ENCODE results near the gene SUSD3. TPM values are rescaled to one million over a fixed set of nuclear protein-coding genes. Genes with fewer than 3 reads are reported as not detected.

SUSD3 gene
- total and polyA plus RNA-seq, 4 donors = 4.1 to 19.2 (median 11.8) TPM

DNA sequence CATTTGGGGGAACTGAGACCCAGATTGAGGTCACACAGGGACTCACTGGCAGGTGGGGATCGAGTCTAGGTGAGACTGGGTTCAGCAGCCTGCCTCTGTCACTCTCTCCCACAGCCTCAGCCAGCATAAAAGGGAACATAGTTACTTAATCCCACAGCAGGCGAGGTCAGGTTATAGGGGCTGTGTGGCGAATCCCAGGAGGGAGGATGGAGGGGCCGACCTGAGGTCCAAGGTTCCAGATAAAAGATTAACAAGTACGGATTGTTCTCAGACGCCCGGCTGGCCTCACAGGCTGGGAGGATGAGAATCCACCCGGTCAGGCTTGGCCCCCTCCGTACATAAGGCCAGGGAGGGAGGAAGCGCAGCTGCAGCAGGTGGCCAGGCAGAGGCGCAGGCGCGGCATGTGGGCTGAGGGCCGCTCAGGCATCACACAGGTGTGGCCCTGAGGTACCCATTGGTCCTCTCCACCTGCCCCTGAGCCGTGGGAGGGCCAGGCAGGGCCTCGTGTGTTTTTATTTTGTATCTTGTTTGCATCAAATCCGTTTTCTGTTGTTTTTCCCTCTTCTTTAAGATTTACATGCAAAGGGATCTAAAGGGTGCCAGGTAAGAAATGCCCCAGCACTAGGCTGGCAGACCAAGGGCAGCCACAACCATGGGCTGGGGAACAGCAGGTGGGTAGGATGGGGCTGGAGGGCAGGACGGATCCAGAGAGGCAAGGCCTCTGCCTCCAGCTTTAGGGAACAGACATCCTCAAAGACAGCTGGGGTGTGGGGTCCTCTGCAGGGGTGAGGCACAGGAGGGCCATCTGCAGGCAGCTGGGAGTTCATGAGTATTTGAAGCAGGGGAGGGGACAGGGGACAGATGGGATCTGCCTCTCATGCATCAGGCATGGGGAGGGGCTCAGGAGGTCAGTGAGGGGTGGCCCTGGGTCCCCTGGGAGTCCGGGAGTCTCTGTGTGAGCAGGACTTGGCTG is 3.6 kb downstream of the SUSD3 start (continued):
- TF ChIP-seq CTCF (IDR thresholded peaks at IDR 0.05; ENCODE audit: low read depth, low read length, missing input control) = no peak

- Histone ChIP-seq H3K4me1 (ENCODE audit: control insufficient read depth in 4 of 4, insufficient read depth in 4 of 4, low read length in 3 of 4) (peaks cover under 1 to 31% (median 27%) of the 10 kb centered on the region in 4 donors), H3K9me3 (ENCODE audit: control insufficient read depth in 4 of 4, low read length in 3 of 4) (no peaks in the 10 kb centered on the region), H3K27ac (ENCODE audit: low read depth in 1 of 2, low read length in 2 of 2) (no peak overlapping the region), H3K27me3 (ENCODE audit: control insufficient read depth in 4 of 4, insufficient read depth in 4 of 4, low read length in 3 of 4) (no peaks in the 10 kb centered on the region), H3K36me3 (ENCODE audit: control insufficient read depth in 4 of 4, insufficient read depth in 3 of 4, low read depth in 1 of 4, low read length in 3 of 4) (no peaks in the 10 kb centered on the region), H3K4me3 (ENCODE audit: low read depth in 1 of 3, low read length in 3 of 3) (no peak overlapping the region), H3K9ac (ENCODE audit: low read depth in 1 of 2, low read length in 2 of 2) (no peak overlapping the region)
- no peak for TF ChIP-seq HNF4A (conservative IDR thresholded peaks at IDR 0.05)
- TF ChIP-seq RXRA (IDR thresholded peaks at IDR 0.05) = no peak
- 86% methylated on average over 12 of the region's 12 CpGs for WGBS
- DNase-seq (ENCODE audit: low spot score) = no peak
These were observed 6.1 kb downstream of the SUSD3 start for GRCh38 chr9:93064392-93065134.

DNA sequence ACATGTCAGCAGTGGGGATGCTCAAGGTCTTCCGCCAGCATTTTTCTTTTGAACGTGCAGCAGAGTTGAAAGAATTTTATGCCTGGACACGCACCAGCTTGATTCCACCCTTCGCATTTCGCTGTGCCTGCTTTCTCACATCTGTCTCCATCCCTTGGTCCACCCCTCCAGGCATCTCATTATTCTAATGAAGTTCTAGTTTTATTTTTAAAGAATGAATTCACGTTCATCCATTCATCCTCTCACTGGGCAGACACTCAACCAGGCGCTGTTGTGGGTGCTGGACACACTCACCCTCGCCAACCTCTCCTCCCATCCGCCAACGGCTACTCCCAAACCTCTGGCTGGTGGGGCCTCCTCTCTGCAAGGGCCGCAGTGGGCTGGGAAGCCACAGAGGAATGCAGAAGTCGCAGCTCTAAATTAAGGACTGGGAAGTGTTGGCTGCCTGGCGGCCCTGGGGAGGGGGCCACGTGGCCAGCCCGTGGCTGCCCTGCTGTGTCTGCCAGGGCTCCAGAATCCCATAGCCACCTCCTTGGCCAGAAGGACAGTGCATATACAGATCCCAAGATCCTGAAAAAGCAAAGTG is 6.7 kb downstream of the SUSD3 start:
- peaks cover 0 to 25% (median 22%) of the 10 kb centered on the region in 4 donors for H3K4me1 ChIP-seq (ENCODE audit: control insufficient read depth in 4 of 4, insufficient read depth in 4 of 4, low read length in 3 of 4)
- H3K4me3 ChIP-seq (ENCODE audit: low read depth in 1 of 3, low read length in 3 of 3) = no peak overlapping the region
- no peak overlapping the region for H3K27ac ChIP-seq (ENCODE audit: low read depth in 1 of 2, low read length in 2 of 2)

More for the DNA sequence above, 6.7 kb downstream of the SUSD3 start:
- no peaks in the 10 kb centered on the region for H3K9me3 ChIP-seq (ENCODE audit: control insufficient read depth in 4 of 4, low read length in 3 of 4)
- H3K36me3 ChIP-seq (ENCODE audit: control insufficient read depth in 4 of 4, insufficient read depth in 3 of 4, low read depth in 1 of 4, low read length in 3 of 4) = no peaks in the 10 kb centered on the region
- no peak for DNase-seq (ENCODE audit: low spot score)
- 84% methylated on average over 15 of the region's 15 CpGs for WGBS
- H3K27me3 ChIP-seq (ENCODE audit: control insufficient read depth in 4 of 4, insufficient read depth in 4 of 4, low read length in 3 of 4) = no peaks in the 10 kb centered on the region
- no peak overlapping the region for H3K9ac ChIP-seq (ENCODE audit: low read depth in 1 of 2, low read length in 2 of 2)
- TF ChIP-seq NR2F2 (IDR thresholded peaks at IDR 0.05) = no peak
- TF ChIP-seq RXRA (IDR thresholded peaks at IDR 0.05) = no peak
- TF ChIP-seq, protein P1, sequence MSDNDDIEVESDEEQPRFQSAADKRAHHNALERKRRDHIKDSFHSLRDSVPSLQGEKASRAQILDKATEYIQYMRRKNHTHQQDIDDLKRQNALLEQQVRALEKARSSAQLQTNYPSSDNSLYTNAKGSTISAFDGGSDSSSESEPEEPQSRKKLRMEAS (IDR thresholded peaks at IDR 0.05) = no peak
- TF ChIP-seq, protein P2, sequence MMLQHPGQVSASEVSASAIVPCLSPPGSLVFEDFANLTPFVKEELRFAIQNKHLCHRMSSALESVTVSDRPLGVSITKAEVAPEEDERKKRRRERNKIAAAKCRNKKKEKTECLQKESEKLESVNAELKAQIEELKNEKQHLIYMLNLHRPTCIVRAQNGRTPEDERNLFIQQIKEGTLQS (IDR thresholded peaks at IDR 0.05) = no peak
- TF ChIP-seq, protein P3, sequence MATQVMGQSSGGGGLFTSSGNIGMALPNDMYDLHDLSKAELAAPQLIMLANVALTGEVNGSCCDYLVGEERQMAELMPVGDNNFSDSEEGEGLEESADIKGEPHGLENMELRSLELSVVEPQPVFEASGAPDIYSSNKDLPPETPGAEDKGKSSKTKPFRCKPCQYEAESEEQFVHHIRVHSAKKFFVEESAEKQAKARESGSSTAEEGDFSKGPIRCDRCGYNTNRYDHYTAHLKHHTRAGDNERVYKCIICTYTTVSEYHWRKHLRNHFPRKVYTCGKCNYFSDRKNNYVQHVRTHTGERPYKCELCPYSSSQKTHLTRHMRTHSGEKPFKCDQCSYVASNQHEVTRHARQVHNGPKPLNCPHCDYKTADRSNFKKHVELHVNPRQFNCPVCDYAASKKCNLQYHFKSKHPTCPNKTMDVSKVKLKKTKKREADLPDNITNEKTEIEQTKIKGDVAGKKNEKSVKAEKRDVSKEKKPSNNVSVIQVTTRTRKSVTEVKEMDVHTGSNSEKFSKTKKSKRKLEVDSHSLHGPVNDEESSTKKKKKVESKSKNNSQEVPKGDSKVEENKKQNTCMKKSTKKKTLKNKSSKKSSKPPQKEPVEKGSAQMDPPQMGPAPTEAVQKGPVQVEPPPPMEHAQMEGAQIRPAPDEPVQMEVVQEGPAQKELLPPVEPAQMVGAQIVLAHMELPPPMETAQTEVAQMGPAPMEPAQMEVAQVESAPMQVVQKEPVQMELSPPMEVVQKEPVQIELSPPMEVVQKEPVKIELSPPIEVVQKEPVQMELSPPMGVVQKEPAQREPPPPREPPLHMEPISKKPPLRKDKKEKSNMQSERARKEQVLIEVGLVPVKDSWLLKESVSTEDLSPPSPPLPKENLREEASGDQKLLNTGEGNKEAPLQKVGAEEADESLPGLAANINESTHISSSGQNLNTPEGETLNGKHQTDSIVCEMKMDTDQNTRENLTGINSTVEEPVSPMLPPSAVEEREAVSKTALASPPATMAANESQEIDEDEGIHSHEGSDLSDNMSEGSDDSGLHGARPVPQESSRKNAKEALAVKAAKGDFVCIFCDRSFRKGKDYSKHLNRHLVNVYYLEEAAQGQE (IDR thresholded peaks at IDR 0.05) = no peak
- TF ChIP-seq EGR1 (IDR thresholded peaks at IDR 0.05; ENCODE audit: low read depth in 2 of 2) = no peak
- TF ChIP-seq GABPA (IDR thresholded peaks at IDR 0.05 in 1 of 2, conservative IDR thresholded peaks at IDR 0.05 in 1 of 2) = no peak
- no peak for TF ChIP-seq JUND (IDR thresholded peaks at IDR 0.05)
- no peak for TF ChIP-seq HNF4A (conservative IDR thresholded peaks at IDR 0.05)
- TF ChIP-seq HNF4G (IDR thresholded peaks at IDR 0.05) = no peak
- TF ChIP-seq, protein P4, sequence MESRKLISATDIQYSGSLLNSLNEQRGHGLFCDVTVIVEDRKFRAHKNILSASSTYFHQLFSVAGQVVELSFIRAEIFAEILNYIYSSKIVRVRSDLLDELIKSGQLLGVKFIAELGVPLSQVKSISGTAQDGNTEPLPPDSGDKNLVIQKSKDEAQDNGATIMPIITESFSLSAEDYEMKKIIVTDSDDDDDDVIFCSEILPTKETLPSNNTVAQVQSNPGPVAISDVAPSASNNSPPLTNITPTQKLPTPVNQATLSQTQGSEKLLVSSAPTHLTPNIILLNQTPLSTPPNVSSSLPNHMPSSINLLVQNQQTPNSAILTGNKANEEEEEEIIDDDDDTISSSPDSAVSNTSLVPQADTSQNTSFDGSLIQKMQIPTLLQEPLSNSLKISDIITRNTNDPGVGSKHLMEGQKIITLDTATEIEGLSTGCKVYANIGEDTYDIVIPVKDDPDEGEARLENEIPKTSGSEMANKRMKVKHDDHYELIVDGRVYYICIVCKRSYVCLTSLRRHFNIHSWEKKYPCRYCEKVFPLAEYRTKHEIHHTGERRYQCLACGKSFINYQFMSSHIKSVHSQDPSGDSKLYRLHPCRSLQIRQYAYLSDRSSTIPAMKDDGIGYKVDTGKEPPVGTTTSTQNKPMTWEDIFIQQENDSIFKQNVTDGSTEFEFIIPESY (IDR thresholded peaks at IDR 0.05) = no peak
- no peak for TF ChIP-seq FOXA1 (IDR thresholded peaks at IDR 0.05)
- TF ChIP-seq YY1 (IDR thresholded peaks at IDR 0.05) = no peak
